Fibroblast of lung (primary cell): ENCODE results near the gene TMEM97. TPM values are rescaled to one million over a fixed set of nuclear protein-coding genes. Genes with fewer than 3 reads are reported as not detected.

ENCODE experiments used
- DNase-seq, 2 donors: peaks; one replicate each; pipeline versions ENCODE4 v3.0.0 to v3.0.0-alpha.2; 2010; ENCODE audit warnings: low read depth in 2 of 2
- H2AFZ ChIP-seq: 2 replicates; pipeline ENCODE4 v1.5.1; 2012; ENCODE audit warnings: low read length, control low read depth, inconsistent platforms
- H3K27ac ChIP-seq: 2 replicates; pipeline ENCODE4 v1.5.1; 2011; ENCODE audit warnings: low read length, control low read depth; ENCODE audit not compliant: insufficient read depth
- H3K27me3 ChIP-seq: 2 replicates; pipeline ENCODE4 v1.5.1; 2011; ENCODE audit warnings: mild to moderate bottlenecking, low read length; ENCODE audit not compliant: control insufficient read depth, insufficient read depth
- H3K36me3 ChIP-seq: 2 replicates; pipeline ENCODE4 v1.5.1; 2011; ENCODE audit warnings: low read length; ENCODE audit not compliant: control insufficient read depth, insufficient read depth
- H3K4me1 ChIP-seq: 2 replicates; pipeline ENCODE4 v1.5.1; 2011; ENCODE audit warnings: low read length; ENCODE audit not compliant: control insufficient read depth, insufficient read depth; ENCODE audit errors: extremely low read depth
- H3K4me2 ChIP-seq: 2 replicates; pipeline ENCODE4 v1.5.1; 2011; ENCODE audit warnings: low read length, control low read depth; ENCODE audit not compliant: insufficient read depth; ENCODE audit errors: extremely low read depth
- H3K4me3 ChIP-seq, 4 experiments: fragments of 200-600 bp in 1 of 4; sonication (generic) in 1 of 4; replicated peaks in 1 of 4; 2 replicates each; pipeline ENCODE4 v1.5.1; 2011 to 2016; ENCODE audit warnings: low read length in 4 of 4, low read depth in 3 of 4, mild to moderate bottlenecking in 3 of 4, control low read depth in 2 of 4, inconsistent platforms in 1 of 4, mixed read lengths in 1 of 4; ENCODE audit not compliant: insufficient read depth in 1 of 4; ENCODE audit errors: control extremely low read depth in 1 of 4
- H3K79me2 ChIP-seq: 2 replicates; pipeline ENCODE4 v1.5.1; 2012; ENCODE audit warnings: mild to moderate bottlenecking, low read length, inconsistent platforms; ENCODE audit not compliant: control insufficient read depth, insufficient read depth
- H3K9ac ChIP-seq: 2 replicates; pipeline ENCODE4 v1.5.1; 2011; ENCODE audit warnings: mild to moderate bottlenecking, low read length, control low read depth; ENCODE audit not compliant: insufficient read depth
- H3K9me3 ChIP-seq: 2 replicates; pipeline ENCODE4 v1.5.1; 2012; ENCODE audit warnings: low read depth, low read length; ENCODE audit not compliant: control insufficient read depth, insufficient read depth
- H4K20me1 ChIP-seq: 2 replicates; pipeline ENCODE4 v1.5.1; 2011; ENCODE audit warnings: low read length; ENCODE audit not compliant: control insufficient read depth, insufficient read depth; ENCODE audit errors: extremely low read depth
- CTCF ChIP-seq, 2 donors: IDR thresholded peaks in 1 of 2; conservative IDR thresholded peaks in 1 of 2; 1 replicate in 1 of 2; 2 replicates in 1 of 2; pipeline ENCODE4 v1.5.1; 2011 to 2012; ENCODE audit warnings: low read length in 2 of 2, control low read depth in 1 of 2, inconsistent platforms in 1 of 2, low read depth in 1 of 2, mild to moderate bottlenecking in 1 of 2
- EZH2 ChIP-seq: IDR thresholded peaks from 2 replicates; pipeline ENCODE4 v1.5.1; 2012; ENCODE audit warnings: low read length, control low read depth, mild to moderate bottlenecking; ENCODE audit errors: missing control alignments
- polyA plus RNA-seq, 2 donors: library from polyadenylated mRNA; depleted of rRNA in 1 of 2; stranded (reverse) in 1 of 2; unstranded in 1 of 2; fragments of >200 nt; gene quantifications; 2 replicates each; pipeline ENCODE4 v1.2.1, GENCODE V29; 2011 to 2012; ENCODE audit warnings: missing spikeins in 1 of 2
- total RNA-seq: library from RNA; depleted of rRNA; stranded (reverse); fragments of >200 nt; gene quantifications from 2 replicates; pipeline ENCODE4 v1.2.1, GENCODE V29; 2014

Gene TMEM97
- total and polyA plus RNA-seq, 2 donors (not counting 1 experiment from before 2014, with no cell fraction given) = 34.4 to 43.6 TPM

- Histone ChIP-seq H3K79me2 (peaks cover 38% of the 10 kb centered on the region), H2AFZ (no peak overlapping the region), H4K20me1 (no peaks in the 10 kb centered on the region), H3K4me2 (no peak overlapping the region), H3K36me3 (peaks cover 29% of the 10 kb centered on the region), H3K4me1 (peaks cover 11% of the 10 kb centered on the region), H3K9me3 (no peaks in the 10 kb centered on the region), H3K27ac (no peak overlapping the region), H3K9ac (no peak overlapping the region), H3K4me3 (no peak overlapping the region), H3K27me3 (no peaks in the 10 kb centered on the region)
- DNase-seq = no peak
- TF ChIP-seq CTCF (conservative IDR thresholded peaks at IDR 0.05 in 1 of 2, IDR thresholded peaks at IDR 0.05 in 1 of 2; ENCODE audit: low read depth in 1 of 2, low read length in 2 of 2) = no peak
- no peak for TF ChIP-seq EZH2
Measured at GRCh38 chr17:28339431-28339830, 20.4 kb downstream of the TMEM97 start.

GRCh38 chr17:28340374-28340773 is 21.4 kb downstream of the TMEM97 start:
- Histone ChIP-seq H3K9ac (no peak overlapping the region), H3K27ac (no peak overlapping the region), H3K4me2 (no peak overlapping the region), H2AFZ (no peak overlapping the region), H3K4me3 (no peak overlapping the region), H3K79me2 (peaks cover 32% of the 10 kb centered on the region), H3K4me1 (peaks cover 10% of the 10 kb centered on the region), H3K36me3 (peaks cover 33% of the 10 kb centered on the region), H4K20me1 (no peaks in the 10 kb centered on the region), H3K9me3 (no peaks in the 10 kb centered on the region), H3K27me3 (no peaks in the 10 kb centered on the region)
- no peak for TF ChIP-seq CTCF (conservative IDR thresholded peaks at IDR 0.05 in 1 of 2, IDR thresholded peaks at IDR 0.05 in 1 of 2; ENCODE audit: low read depth in 1 of 2, low read length in 2 of 2)
- no peak for TF ChIP-seq EZH2
- no peak for DNase-seq

GRCh38 chr17:28341516-28341915 is 22.5 kb downstream of the TMEM97 start:
- Histone ChIP-seq H3K4me2 (no peak overlapping the region), H3K9me3 (no peaks in the 10 kb centered on the region), H4K20me1 (no peaks in the 10 kb centered on the region), H2AFZ (no peak overlapping the region), H3K36me3 (peaks cover 36% of the 10 kb centered on the region), H3K79me2 (peaks cover 24% of the 10 kb centered on the region), H3K27me3 (no peaks in the 10 kb centered on the region), H3K4me1 (peaks cover 14% of the 10 kb centered on the region), H3K4me3 (no peak overlapping the region), H3K27ac (no peak overlapping the region), H3K9ac (no peak overlapping the region)
- no peak for DNase-seq
- TF ChIP-seq EZH2 = no peak
- TF ChIP-seq CTCF (conservative IDR thresholded peaks at IDR 0.05 in 1 of 2, IDR thresholded peaks at IDR 0.05 in 1 of 2; ENCODE audit: low read depth in 1 of 2, low read length in 2 of 2) = no peak
